Right lung (tissue), 5 donors: ENCODE measurements around the gene PPP3R2. TPM values are rescaled to one million over a fixed set of nuclear protein-coding genes. Genes with fewer than 3 reads are reported as not detected.
A peak's percentile ranks its signal among the peaks of the same experiment; 100 is the strongest.
"Not testable (repeated sequence)": the region's sequence is repeated elsewhere in the genome, so short reads cannot be mapped to it uniquely, and the experiment has no call there.

Experiments
- DNase-seq, 2 donors: peaks; one replicate each; pipeline ENCODE4 v3.0.0-alpha.2; 2013
- polyA plus RNA-seq, 5 donors: library from polyadenylated mRNA; unstranded; fragments of 120-200 nt; gene quantifications; one replicate each; pipeline versions ENCODE4 v1.2.1 to v1.2.3, GENCODE V29; 2013; ENCODE audit warnings: inconsistent platforms in 1 of 5, low replicate concordance in 1 of 5; ENCODE audit not compliant: insufficient read length in 5 of 5, insufficient read depth in 1 of 5

Gene PPP3R2
- polyA plus RNA-seq, 5 donors, result 0.04 TPM; not detected in 4

- not testable (repeated sequence) for DNase-seq
These were observed 4.7 kb downstream of the PPP3R2 start for GRCh38 chr9:101590074-101590473.

DNA sequence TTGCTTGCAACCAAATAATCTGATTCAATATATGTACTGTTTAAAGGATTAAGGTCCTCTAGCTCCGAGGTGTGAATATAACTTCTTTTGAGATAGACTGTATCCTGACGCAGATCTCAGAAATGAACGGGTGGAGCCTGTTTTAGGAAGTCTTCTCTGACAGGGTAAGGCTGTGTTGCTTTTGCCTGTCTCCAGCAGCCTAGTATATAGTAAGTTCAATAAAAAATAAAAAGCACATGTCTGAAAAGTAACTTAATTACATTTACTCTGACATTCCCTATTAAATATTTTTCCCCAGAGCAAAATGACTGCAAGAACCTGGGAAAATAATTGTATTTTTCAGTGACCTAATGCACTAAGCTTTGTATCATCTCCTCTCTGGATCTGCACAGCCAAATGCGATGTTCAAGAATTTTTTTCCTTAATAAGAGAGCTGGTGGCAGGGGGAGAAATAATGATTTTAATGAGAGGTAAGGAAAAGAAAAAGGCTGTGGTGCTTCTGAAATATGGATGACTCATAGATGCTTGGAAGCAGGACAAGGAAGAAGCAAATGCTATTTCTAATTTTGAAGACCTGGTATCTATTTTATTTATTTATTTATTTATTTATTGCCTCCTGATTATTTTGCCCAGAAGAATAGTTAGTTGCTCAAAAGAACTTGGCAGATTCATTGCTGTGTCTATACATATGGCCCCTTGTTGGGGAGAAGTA lies 7.3 kb downstream of the PPP3R2 start:
- no peak for DNase-seq

DNA sequence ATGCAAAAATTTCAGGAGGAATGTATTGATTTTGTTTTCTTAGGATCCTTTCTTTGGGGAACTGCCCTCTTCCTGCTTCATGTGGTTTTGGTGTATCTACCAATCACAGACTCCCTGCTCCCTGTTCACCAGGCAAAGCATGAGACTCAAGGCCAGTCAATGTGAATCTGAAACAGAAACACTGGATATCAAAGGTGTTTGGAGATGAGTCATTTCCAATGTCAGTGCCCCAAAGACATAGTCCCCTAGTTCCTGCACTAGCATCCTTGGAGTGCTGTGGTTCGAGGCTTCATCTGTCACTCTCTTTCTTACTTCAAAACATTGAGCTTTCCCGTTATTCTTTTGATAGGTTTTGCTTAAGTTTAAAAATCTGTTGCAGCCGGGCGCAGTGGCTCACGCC lies 8.1 kb downstream of the PPP3R2 start:
- DNase-seq, result no peak

DNA sequence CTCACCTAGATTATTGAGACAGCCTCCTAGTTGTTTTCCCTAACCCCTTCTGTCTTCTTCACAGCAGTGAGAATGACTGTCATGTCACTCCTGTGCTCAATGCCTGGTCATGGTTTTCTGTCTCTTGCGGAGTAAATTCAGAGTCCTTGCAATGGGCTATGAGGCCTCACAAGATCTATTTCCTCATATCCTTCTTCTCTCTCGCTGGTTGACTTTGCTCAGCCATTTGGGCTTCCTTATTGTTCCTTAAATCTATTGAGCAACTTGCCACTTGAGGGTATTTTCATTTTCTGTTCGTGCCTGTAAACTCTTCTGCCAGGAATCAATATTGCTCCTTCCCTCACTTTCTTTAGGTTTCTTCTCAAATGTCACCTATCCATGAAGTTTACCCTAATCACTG lies 9.0 kb downstream of the PPP3R2 start:
- no peak for DNase-seq

- no peak for DNase-seq
These were observed 12.2 kb downstream of the PPP3R2 start for GRCh38 chr9:101582553-101582952.

DNA sequence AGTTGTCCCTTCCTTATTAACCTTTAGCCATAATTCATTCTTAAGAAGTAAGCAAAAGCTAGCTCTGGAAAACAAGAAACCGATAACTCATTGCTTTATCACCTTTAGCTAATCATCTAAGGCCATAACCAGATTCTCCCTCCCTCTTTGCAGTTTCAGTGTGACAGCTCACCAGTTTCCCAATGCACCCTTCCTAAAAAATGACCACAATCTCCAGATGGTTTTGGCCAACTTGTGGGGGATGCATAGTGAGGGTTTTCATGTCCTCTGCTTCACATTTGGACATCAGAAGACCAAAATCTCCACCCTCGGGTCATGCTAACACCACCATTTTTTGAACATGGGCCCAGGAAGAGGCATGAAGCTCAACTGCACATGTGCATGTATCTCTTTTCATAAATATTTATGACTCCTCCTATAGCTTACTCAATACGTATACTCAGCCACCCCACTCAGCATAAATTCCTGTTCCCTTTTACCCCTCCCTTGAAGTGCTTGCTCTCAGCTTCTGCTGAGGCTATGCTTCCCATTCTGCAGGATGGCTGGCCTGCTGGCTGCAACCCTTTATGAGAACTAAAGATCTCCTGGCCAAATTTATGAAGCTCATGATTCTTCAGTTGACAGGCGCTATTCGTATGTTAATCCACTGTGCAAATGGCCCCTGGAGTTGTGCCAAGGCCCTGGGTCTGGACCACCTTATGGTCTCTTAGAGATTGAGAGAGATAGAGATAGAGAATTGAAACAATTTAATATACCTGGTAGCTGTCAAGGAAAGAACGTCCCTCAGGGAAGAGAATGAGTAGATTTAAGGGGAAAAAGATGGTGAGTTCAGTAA lies 14.8 kb downstream of the PPP3R2 start:
- DNase-seq, result no peak

- DNase-seq, result no peak
These were observed 16.4 kb downstream of the PPP3R2 start for GRCh38 chr9:101578378-101578777.

GRCh38 chr9:101574731-101575333 lies 19.9 kb downstream of the PPP3R2 start:
- DNase-seq, result peak in 1 of 2 donors; percentile 3

DNA sequence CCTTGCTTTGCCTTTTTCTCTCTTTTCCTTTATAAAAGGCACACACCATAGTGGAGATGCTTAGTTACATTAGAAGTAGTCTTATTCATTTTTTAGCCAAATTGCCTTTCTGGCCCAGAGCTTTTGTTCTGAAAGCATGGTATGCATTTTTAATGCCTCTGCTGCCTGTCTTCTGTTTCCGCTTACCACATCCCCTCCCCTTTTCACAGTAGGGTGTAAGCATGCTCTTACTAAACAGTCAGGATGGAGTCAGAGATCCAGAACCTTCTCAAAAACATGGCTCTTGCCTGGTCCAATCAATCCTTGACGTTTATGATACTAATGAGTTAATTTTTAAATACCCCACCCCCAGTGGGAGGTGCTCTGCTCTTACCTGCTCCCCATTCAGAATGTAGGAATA lies 22.5 kb downstream of the PPP3R2 start:
- no peak for DNase-seq

- DNase-seq, result no peak
These were observed 23.7 kb downstream of the PPP3R2 start for GRCh38 chr9:101571114-101571513.

- DNase-seq, result no peak
These were observed 24.8 kb downstream of the PPP3R2 start for GRCh38 chr9:101569741-101570501.

- no peak for DNase-seq
These were observed 26.9 kb downstream of the PPP3R2 start for GRCh38 chr9:101567725-101568350.

DNA sequence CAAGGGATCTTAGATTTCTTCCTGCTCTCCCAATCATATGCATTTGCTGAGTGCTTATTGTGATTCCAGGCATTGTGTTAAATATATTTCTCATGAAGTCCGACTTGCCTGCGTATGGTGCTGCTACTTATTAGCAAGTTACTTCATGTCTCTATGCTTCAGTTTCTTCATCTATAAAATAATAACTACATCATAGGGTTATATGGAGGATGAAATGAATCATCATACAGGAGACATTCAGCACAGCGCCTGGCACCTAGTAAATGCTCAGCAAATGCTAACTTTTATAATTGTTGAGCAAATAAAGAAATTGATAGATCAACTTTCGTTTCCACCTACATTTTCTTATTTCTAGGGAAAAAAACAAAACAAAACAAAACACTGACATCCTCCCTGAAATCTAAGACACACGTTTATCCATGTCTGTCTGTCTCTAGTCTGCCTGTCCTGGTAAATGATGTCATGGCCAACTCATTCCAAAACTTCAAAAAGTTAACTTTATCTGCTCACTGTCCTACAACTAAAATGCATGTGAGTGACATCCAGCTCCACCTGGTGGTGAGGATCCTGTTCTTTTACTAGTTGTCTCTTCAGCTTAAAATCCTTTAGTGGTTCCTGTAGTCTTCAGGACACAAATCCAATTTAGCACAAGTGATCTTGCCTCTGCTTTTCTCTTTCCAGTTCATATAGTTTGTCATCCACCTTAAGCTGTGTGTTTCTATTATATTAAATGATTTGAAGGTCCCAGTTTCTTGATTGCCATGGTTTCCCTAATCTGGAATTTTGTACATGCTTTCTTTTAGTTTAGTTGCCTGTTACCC lies 27.7 kb downstream of the PPP3R2 start:
- no peak for DNase-seq

- DNase-seq, result no peak
These were observed 30.5 kb downstream of the PPP3R2 start for GRCh38 chr9:101564252-101564651.

GRCh38 chr9:101562966-101563365 lies 31.8 kb downstream of the PPP3R2 start:
- no peak for DNase-seq

DNA sequence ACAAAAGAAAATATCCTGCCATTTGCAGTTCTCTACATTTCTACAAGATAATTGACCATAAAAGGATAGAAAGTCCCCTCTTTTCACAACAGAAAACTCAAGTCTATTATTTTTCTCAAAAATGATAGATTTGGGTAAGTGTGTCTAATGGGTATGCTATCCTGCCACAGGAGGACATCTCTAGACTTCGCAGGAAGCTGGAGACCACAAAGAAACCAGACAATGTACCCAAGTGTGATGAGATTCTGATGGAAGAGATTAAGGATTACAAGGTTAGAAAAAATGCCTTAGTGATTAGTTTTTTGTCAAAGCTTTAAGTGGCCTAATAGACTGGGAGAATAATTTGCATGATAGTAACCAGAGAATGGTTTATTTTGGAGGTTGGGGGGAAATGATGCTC lies 33.0 kb downstream of the PPP3R2 start:
- no peak for DNase-seq

- not testable (repeated sequence) for DNase-seq
These were observed 45.2 kb downstream of the PPP3R2 start for GRCh38 chr9:101549472-101550098.

DNA sequence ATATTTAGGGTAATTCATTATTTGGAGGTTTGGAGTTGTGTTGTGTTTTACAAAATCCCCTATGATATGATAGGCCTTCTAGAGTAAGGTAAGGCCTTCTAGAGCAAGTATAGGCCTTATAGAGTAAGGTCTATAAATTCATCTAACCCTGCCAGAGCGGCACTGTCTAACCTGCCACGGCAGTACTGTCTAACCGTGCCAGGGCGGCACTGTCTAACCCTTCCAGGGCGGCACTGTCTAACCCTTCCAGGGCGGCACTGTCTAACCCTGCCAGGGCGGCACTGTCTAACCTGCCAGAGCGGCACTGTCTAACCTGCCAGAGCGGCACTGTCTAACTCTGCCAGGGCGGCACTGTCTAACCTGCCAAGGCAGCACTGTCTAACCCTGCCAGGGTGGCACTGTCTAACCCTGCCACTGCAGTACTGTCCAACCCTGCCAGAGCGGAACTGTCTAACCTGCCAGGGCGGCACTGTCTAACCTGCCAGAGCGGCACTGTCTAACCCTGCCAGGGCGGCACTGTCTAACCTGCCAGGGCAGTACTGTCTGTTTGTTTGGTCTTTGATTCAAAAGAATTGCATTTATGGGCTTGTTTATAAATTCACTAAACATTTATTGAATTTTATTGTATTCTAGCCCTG lies 51.6 kb downstream of the PPP3R2 start:
- DNase-seq, result no peak
